ENCODE data around the gene SLC39A12. TPM values are rescaled to one million over a fixed set of nuclear protein-coding genes. Genes with fewer than 3 reads are reported as not detected.

Gene SLC39A12
- total and polyA plus RNA-seq, 8 donors: 0.05 TPM; not detected in 7

GRCh38 chr10:17914169-17915045 is 37.3 kb upstream of the SLC39A12 start:
- DNase-seq (no peak), FAIRE-seq (no peak), ATAC-seq (no peak)
- H3K4me1 ChIP-seq: no peaks in the 10 kb centered on the region
- intact Hi-C loops (cut with DNase I): no loop called here
- TF ChIP-seq, protein P1, sequence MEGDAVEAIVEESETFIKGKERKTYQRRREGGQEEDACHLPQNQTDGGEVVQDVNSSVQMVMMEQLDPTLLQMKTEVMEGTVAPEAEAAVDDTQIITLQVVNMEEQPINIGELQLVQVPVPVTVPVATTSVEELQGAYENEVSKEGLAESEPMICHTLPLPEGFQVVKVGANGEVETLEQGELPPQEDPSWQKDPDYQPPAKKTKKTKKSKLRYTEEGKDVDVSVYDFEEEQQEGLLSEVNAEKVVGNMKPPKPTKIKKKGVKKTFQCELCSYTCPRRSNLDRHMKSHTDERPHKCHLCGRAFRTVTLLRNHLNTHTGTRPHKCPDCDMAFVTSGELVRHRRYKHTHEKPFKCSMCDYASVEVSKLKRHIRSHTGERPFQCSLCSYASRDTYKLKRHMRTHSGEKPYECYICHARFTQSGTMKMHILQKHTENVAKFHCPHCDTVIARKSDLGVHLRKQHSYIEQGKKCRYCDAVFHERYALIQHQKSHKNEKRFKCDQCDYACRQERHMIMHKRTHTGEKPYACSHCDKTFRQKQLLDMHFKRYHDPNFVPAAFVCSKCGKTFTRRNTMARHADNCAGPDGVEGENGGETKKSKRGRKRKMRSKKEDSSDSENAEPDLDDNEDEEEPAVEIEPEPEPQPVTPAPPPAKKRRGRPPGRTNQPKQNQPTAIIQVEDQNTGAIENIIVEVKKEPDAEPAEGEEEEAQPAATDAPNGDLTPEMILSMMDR (IDR thresholded peaks at IDR 0.05): no peak
- H3K27me3 ChIP-seq: no peaks in the 10 kb centered on the region
- 82 to 94% methylated on average over 5 of the region's 5 CpGs for WGBS, 2 donors
- H3K4me3 ChIP-seq: no peak overlapping the region
- no peaks in the 10 kb centered on the region for H3K36me3 ChIP-seq
- H3K9me3 ChIP-seq: no peaks in the 10 kb centered on the region
- no peak overlapping the region for H3K27ac ChIP-seq

- H3K4me3 ChIP-seq: no peak overlapping the region
- TF ChIP-seq, protein P1 (IDR thresholded peaks at IDR 0.05): no peak
- ATAC-seq (no peak), FAIRE-seq (no peak), DNase-seq (no peak)
- WGBS, 2 donors: 43 to 45% methylated on average over 4 of the region's 4 CpGs
- H3K27ac ChIP-seq: no peak overlapping the region
- H3K36me3 ChIP-seq: no peaks in the 10 kb centered on the region
- H3K27me3 ChIP-seq: no peaks in the 10 kb centered on the region
- intact Hi-C loops (cut with DNase I): no loop called here
- no peaks in the 10 kb centered on the region for H3K9me3 ChIP-seq
- no peaks in the 10 kb centered on the region for H3K4me1 ChIP-seq
These were observed 36.5 kb upstream of the SLC39A12 start for GRCh38 chr10:17915181-17915580.

DNA sequence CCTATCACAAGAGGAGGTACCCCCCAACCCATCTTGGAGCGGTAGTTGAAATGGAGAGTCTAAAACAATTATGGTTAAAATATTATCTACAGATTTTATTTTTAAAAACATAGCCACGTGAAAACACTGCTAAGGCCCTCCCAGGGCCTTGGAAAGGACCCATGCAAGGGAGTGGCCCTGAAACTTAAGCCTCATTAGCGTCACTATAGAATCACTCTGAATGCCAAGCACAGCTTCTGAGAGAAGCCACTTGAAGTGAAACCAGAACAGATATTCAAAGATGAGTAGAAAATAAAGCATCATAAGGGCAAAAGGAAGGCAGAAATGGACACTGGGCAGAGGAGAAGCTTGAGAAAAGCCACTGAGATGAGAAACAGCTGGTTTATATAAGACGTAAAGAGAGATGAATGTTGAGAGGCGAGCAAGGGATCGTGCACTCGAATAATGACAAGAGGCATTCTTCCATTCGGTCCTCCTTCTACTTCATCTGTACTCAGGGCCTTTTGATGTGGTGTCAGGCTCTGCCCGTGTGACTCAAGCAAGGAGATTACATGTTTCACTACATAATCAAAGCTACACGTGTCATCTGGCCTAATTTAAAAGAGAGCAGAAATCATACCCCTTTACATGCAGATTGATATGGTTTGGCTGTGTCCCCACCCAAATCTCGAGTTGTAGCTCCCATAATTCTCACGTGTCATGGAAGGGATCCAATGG is 33.4 kb upstream of the SLC39A12 start:
- no peak for DNase-seq
- 84 to 86% methylated on average over 12 of the region's 12 CpGs for WGBS, 2 donors
- TF ChIP-seq, protein P1 (IDR thresholded peaks at IDR 0.05): no peak
- no peak overlapping the region for H3K4me3 ChIP-seq
- H3K27ac ChIP-seq: no peak overlapping the region
- no peaks in the 10 kb centered on the region for H3K4me1 ChIP-seq
- H3K9me3 ChIP-seq: no peaks in the 10 kb centered on the region
- no peak for FAIRE-seq
- intact Hi-C loops (cut with DNase I): no loop called here
- H3K36me3 ChIP-seq: no peaks in the 10 kb centered on the region
- ATAC-seq: no peak
- no peaks in the 10 kb centered on the region for H3K27me3 ChIP-seq

GRCh38 chr10:17921378-17921777 is 30.3 kb upstream of the SLC39A12 start:
- TF ChIP-seq, protein P1 (IDR thresholded peaks at IDR 0.05): no peak
- FAIRE-seq: no peak
- Histone ChIP-seq H3K27ac (no peak overlapping the region), H3K36me3 (no peaks in the 10 kb centered on the region), H3K4me3 (no peak overlapping the region), H3K27me3 (no peaks in the 10 kb centered on the region), H3K4me1 (no peaks in the 10 kb centered on the region), H3K9me3 (no peaks in the 10 kb centered on the region)
- intact Hi-C loops (cut with DNase I): no loop called here
- ATAC-seq: no peak
- no peak for DNase-seq
- WGBS, 2 donors: 73 to 83% methylated on average over 3 of the region's 3 CpGs

Data from pancreas (tissue), 10 donors.